Mesendoderm (in vitro differentiated cells): Measurements from ENCODE around the gene TSPAN5.
A peak's percentile ranks its signal among the peaks of the same experiment; 100 is the strongest.

ENCODE experiments used
- DNase-seq: peaks from one replicate; pipeline ENCODE4 v3.0.0; 2013
- H2AK5ac ChIP-seq: 2 replicates; pipeline ENCODE4 v1.6.1; 2013; ENCODE audit warnings: low read length, inconsistent platforms
- H2BK120ac ChIP-seq: 2 replicates; pipeline ENCODE4 v1.6.1; 2013; ENCODE audit warnings: low read depth, mild to moderate bottlenecking, low read length, moderate library complexity, mixed read lengths
- H2BK15ac ChIP-seq: replicated peaks from 2 replicates; pipeline ENCODE4 v1.6.1; 2013; ENCODE audit warnings: low read depth, mild to moderate bottlenecking, moderate library complexity
- H2BK5ac ChIP-seq: 2 replicates; pipeline ENCODE4 v1.6.1; 2013; ENCODE audit warnings: low read length, inconsistent platforms
- H3K18ac ChIP-seq: 2 replicates; pipeline ENCODE4 v1.6.1; 2013; ENCODE audit warnings: mild to moderate bottlenecking, low read length, mixed read lengths
- H3K23ac ChIP-seq: one replicate; pipeline ENCODE4 v1.6.1; 2013; ENCODE audit warnings: low read length
- H3K27ac ChIP-seq: 2 replicates; pipeline ENCODE4 v1.5.1; 2013; ENCODE audit warnings: low read depth, mild to moderate bottlenecking, inconsistent platforms, low read length, moderate library complexity
- H3K27me3 ChIP-seq: 2 replicates; pipeline ENCODE4 v1.6.1; 2013; ENCODE audit warnings: low read length, control low read depth, mild to moderate bottlenecking, inconsistent platforms; ENCODE audit not compliant: insufficient read depth, poor library complexity
- H3K36me3 ChIP-seq: 2 replicates; pipeline ENCODE4 v1.6.1; 2013; ENCODE audit warnings: low read length, inconsistent platforms; ENCODE audit not compliant: control insufficient read depth, insufficient read depth
- H3K4ac ChIP-seq: one replicate; pipeline ENCODE4 v1.6.1; 2013; ENCODE audit warnings: low read depth, mild to moderate bottlenecking, low read length, moderate library complexity
- H3K4me1 ChIP-seq: 2 replicates; pipeline ENCODE4 v1.6.1; 2013; ENCODE audit warnings: low read depth, low read length, inconsistent platforms; ENCODE audit not compliant: control insufficient read depth
- H3K4me2 ChIP-seq: 2 replicates; pipeline ENCODE4 v1.6.1; 2013; ENCODE audit warnings: low read length
- H3K4me3 ChIP-seq: 2 replicates; pipeline ENCODE4 v1.5.1; 2013; ENCODE audit warnings: mild to moderate bottlenecking, low read length
- H3K56ac ChIP-seq: one replicate; pipeline ENCODE4 v1.6.1; 2013; ENCODE audit warnings: low read length
- H3K79me1 ChIP-seq: 2 replicates; pipeline ENCODE4 v1.6.1; 2013; ENCODE audit warnings: low read length, inconsistent platforms
- H3K79me2 ChIP-seq: 2 replicates; pipeline ENCODE4 v1.6.1; 2013; ENCODE audit warnings: mild to moderate bottlenecking, low read length; ENCODE audit not compliant: control insufficient read depth, insufficient read depth
- H3K9ac ChIP-seq: 2 replicates; pipeline ENCODE4 v1.6.1; 2013; ENCODE audit warnings: low read length, inconsistent platforms
- H4K5ac ChIP-seq: one replicate; pipeline ENCODE4 v1.6.1; 2013; ENCODE audit warnings: low read length
- H4K8ac ChIP-seq: one replicate; pipeline ENCODE4 v1.6.1; 2013; ENCODE audit warnings: low read depth, mild to moderate bottlenecking, control low read depth, low read length, moderate library complexity
- WGBS: extraction: QIAGEN DNeasy Blood & Tissue Kit; methylation state at CpG from one replicate; pipeline ENCODE4 v1.1.7; 2013; ENCODE audit warnings: low lambda C conversion rate, missing lambda C conversion rate; ENCODE audit not compliant: insufficient coverage; ENCODE audit errors: extremely low coverage; 5-methylcytosine and 5-hydroxymethylcytosine counted together

The TSPAN5 gene

GRCh38 chr4:98626350-98626749 lies 32.1 kb downstream of the TSPAN5 start:
- H3K79me1 ChIP-seq, result no peaks in the 10 kb centered on the region
- H3K56ac ChIP-seq, result no peak overlapping the region
- no peak overlapping the region for H3K9ac ChIP-seq
- no peak overlapping the region for H3K4me2 ChIP-seq
- no peak overlapping the region for H2BK120ac ChIP-seq
- no peak overlapping the region for H3K27ac ChIP-seq
- no peak overlapping the region for H2AK5ac ChIP-seq
- no peak overlapping the region for H3K4me3 ChIP-seq
- no peak overlapping the region for H2BK5ac ChIP-seq
- no peaks in the 10 kb centered on the region for H3K36me3 ChIP-seq
- H3K27me3 ChIP-seq, result no peaks in the 10 kb centered on the region
- H4K5ac ChIP-seq, result no peak overlapping the region
- no peak overlapping the region for H2BK15ac ChIP-seq
- H3K4ac ChIP-seq, result no peak overlapping the region
- no peak overlapping the region for H4K8ac ChIP-seq
- no peak overlapping the region for H3K18ac ChIP-seq
- no peaks in the 10 kb centered on the region for H3K79me2 ChIP-seq
- H3K4me1 ChIP-seq, result no peaks in the 10 kb centered on the region
- no peak overlapping the region for H3K23ac ChIP-seq
- WGBS, result no CpG with 5 or more reads among the region's 4 CpGs
- DNase-seq, result peak; percentile 71

- DNase-seq, result no peak
- H2BK120ac ChIP-seq, result no peak overlapping the region
- H3K4ac ChIP-seq, result no peak overlapping the region
- H2BK5ac ChIP-seq, result no peak overlapping the region
- no peak overlapping the region for H3K4me3 ChIP-seq
- no peak overlapping the region for H3K56ac ChIP-seq
- H3K23ac ChIP-seq, result no peak overlapping the region
- H3K79me1 ChIP-seq, result no peaks in the 10 kb centered on the region
- H3K18ac ChIP-seq, result no peak overlapping the region
- no peak overlapping the region for H4K5ac ChIP-seq
- no peaks in the 10 kb centered on the region for H3K36me3 ChIP-seq
- no peak overlapping the region for H3K4me2 ChIP-seq
- no peaks in the 10 kb centered on the region for H3K4me1 ChIP-seq
- no peaks in the 10 kb centered on the region for H3K79me2 ChIP-seq
- H3K9ac ChIP-seq, result no peak overlapping the region
- no peak overlapping the region for H4K8ac ChIP-seq
- WGBS, result no CpG with 5 or more reads among the region's 2 CpGs
- no peak overlapping the region for H3K27ac ChIP-seq
- no peaks in the 10 kb centered on the region for H3K27me3 ChIP-seq
- no peak overlapping the region for H2BK15ac ChIP-seq
- no peak overlapping the region for H2AK5ac ChIP-seq
Observed at GRCh38 chr4:98625920-98626319, 32.5 kb downstream of the TSPAN5 start.

GRCh38 chr4:98625399-98625798 lies 33.0 kb downstream of the TSPAN5 start:
- Histone ChIP-seq H4K8ac (no peak overlapping the region), H3K4me2 (no peak overlapping the region), H2BK120ac (no peak overlapping the region), H3K56ac (no peak overlapping the region), H3K9ac (no peak overlapping the region), H4K5ac (no peak overlapping the region), H2BK5ac (no peak overlapping the region), H3K18ac (no peak overlapping the region), H3K79me1 (no peaks in the 10 kb centered on the region), H3K4ac (no peak overlapping the region), H3K27ac (no peak overlapping the region), H3K27me3 (no peaks in the 10 kb centered on the region), H2BK15ac (no peak overlapping the region), H3K4me1 (no peaks in the 10 kb centered on the region), H3K4me3 (no peak overlapping the region), H3K79me2 (no peaks in the 10 kb centered on the region), H3K36me3 (no peaks in the 10 kb centered on the region), H3K23ac (no peak overlapping the region), H2AK5ac (no peak overlapping the region)
- no peak for DNase-seq
- WGBS, result no CpG with 5 or more reads among the region's 4 CpGs

GRCh38 chr4:98624642-98625041 lies 33.8 kb downstream of the TSPAN5 start:
- no peak overlapping the region for H2BK15ac ChIP-seq
- H3K27me3 ChIP-seq, result no peaks in the 10 kb centered on the region
- H3K4me3 ChIP-seq, result no peak overlapping the region
- H3K4me1 ChIP-seq, result no peaks in the 10 kb centered on the region
- no peak overlapping the region for H3K23ac ChIP-seq
- H3K79me2 ChIP-seq, result no peaks in the 10 kb centered on the region
- no peak overlapping the region for H2BK120ac ChIP-seq
- H3K27ac ChIP-seq, result no peak overlapping the region
- no peak overlapping the region for H4K8ac ChIP-seq
- no peaks in the 10 kb centered on the region for H3K79me1 ChIP-seq
- H3K56ac ChIP-seq, result no peak overlapping the region
- no peak for DNase-seq
- WGBS, result no CpG with 5 or more reads among the region's 4 CpGs
- H3K4ac ChIP-seq, result no peak overlapping the region
- H2AK5ac ChIP-seq, result no peak overlapping the region
- no peak overlapping the region for H3K18ac ChIP-seq
- H2BK5ac ChIP-seq, result no peak overlapping the region
- no peak overlapping the region for H4K5ac ChIP-seq
- no peak overlapping the region for H3K9ac ChIP-seq
- no peaks in the 10 kb centered on the region for H3K36me3 ChIP-seq
- H3K4me2 ChIP-seq, result no peak overlapping the region

- Histone ChIP-seq H3K36me3 (no peaks in the 10 kb centered on the region), H3K56ac (no peak overlapping the region), H3K23ac (no peak overlapping the region), H3K79me2 (no peaks in the 10 kb centered on the region), H3K18ac (no peak overlapping the region), H3K9ac (no peak overlapping the region), H2BK120ac (no peak overlapping the region), H2AK5ac (no peak overlapping the region), H3K27ac (no peak overlapping the region), H4K8ac (no peak overlapping the region), H3K4ac (no peak overlapping the region), H3K27me3 (no peaks in the 10 kb centered on the region), H2BK15ac (no peak overlapping the region), H4K5ac (no peak overlapping the region), H3K4me2 (no peak overlapping the region), H3K4me1 (no peaks in the 10 kb centered on the region), H3K4me3 (no peak overlapping the region), H3K79me1 (no peaks in the 10 kb centered on the region), H2BK5ac (no peak overlapping the region)
- WGBS, result no CpG with 5 or more reads among the region's 2 CpGs
- DNase-seq, result no peak
Observed at GRCh38 chr4:98624144-98624543, 34.3 kb downstream of the TSPAN5 start.

- H2AK5ac ChIP-seq, result no peak overlapping the region
- H3K9ac ChIP-seq, result no peak overlapping the region
- no peak overlapping the region for H3K18ac ChIP-seq
- no peak overlapping the region for H3K23ac ChIP-seq
- H3K27me3 ChIP-seq, result no peaks in the 10 kb centered on the region
- no peaks in the 10 kb centered on the region for H3K36me3 ChIP-seq
- H2BK15ac ChIP-seq, result no peak overlapping the region
- no peak for DNase-seq
- no peak overlapping the region for H3K56ac ChIP-seq
- H3K4me1 ChIP-seq, result no peaks in the 10 kb centered on the region
- H4K5ac ChIP-seq, result no peak overlapping the region
- H2BK5ac ChIP-seq, result no peak overlapping the region
- WGBS, result no CpG with 5 or more reads among the region's 3 CpGs
- no peaks in the 10 kb centered on the region for H3K79me2 ChIP-seq
- H3K4me3 ChIP-seq, result no peak overlapping the region
- no peak overlapping the region for H2BK120ac ChIP-seq
- H3K79me1 ChIP-seq, result no peaks in the 10 kb centered on the region
- H3K4me2 ChIP-seq, result no peak overlapping the region
- no peak overlapping the region for H3K27ac ChIP-seq
- H3K4ac ChIP-seq, result no peak overlapping the region
- no peak overlapping the region for H4K8ac ChIP-seq
Observed at GRCh38 chr4:98623126-98623802, 35.1 kb downstream of the TSPAN5 start.
